Measurements from ENCODE around the gene RBMS1.

RBMS1 gene

GRCh38 chr2:160366474-160366873 is 127.1 kb downstream of the RBMS1 start:
- Histone ChIP-seq H3K36me3 (ENCODE audit: control insufficient read depth, low read length) (no peaks in the 10 kb centered on the region), H3K79me2 (ENCODE audit: control insufficient read depth, low read length) (no peaks in the 10 kb centered on the region), H3K9me3 (ENCODE audit: control insufficient read depth, insufficient read depth, low read length) (no peaks in the 10 kb centered on the region), H3K27me3 (ENCODE audit: control insufficient read depth, low read length) (no peaks in the 10 kb centered on the region), H3F3A (ENCODE audit: control insufficient read depth, insufficient read depth) (no peaks in the 10 kb centered on the region), H4K20me1 (ENCODE audit: control insufficient read depth, insufficient read depth, low read depth, low read length) (no peaks in the 10 kb centered on the region), H3K9me2 (replicated peaks; ENCODE audit: control insufficient read depth, low read length) (no peaks in the 10 kb centered on the region), H3K4me3 (ENCODE audit: low read length) (no peak overlapping the region), H3K4me1 (ENCODE audit: control insufficient read depth, low read length) (no peaks in the 10 kb centered on the region), H3K4me2 (ENCODE audit: low read length) (no peak overlapping the region), H3K27ac (ENCODE audit: low read depth, low read length) (no peak overlapping the region)
- no peak for TF ChIP-seq EZH2phosphoT487 (IDR thresholded peaks at IDR 0.05; ENCODE audit: borderline replicate concordance, low read length)
- TF ChIP-seq, protein P1, sequence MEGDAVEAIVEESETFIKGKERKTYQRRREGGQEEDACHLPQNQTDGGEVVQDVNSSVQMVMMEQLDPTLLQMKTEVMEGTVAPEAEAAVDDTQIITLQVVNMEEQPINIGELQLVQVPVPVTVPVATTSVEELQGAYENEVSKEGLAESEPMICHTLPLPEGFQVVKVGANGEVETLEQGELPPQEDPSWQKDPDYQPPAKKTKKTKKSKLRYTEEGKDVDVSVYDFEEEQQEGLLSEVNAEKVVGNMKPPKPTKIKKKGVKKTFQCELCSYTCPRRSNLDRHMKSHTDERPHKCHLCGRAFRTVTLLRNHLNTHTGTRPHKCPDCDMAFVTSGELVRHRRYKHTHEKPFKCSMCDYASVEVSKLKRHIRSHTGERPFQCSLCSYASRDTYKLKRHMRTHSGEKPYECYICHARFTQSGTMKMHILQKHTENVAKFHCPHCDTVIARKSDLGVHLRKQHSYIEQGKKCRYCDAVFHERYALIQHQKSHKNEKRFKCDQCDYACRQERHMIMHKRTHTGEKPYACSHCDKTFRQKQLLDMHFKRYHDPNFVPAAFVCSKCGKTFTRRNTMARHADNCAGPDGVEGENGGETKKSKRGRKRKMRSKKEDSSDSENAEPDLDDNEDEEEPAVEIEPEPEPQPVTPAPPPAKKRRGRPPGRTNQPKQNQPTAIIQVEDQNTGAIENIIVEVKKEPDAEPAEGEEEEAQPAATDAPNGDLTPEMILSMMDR (IDR thresholded peaks at IDR 0.05; ENCODE audit: low read depth, low read length, poor library complexity, severe bottlenecking), result no peak

GRCh38 chr2:160365716-160366367 is 127.8 kb downstream of the RBMS1 start:
- H3K9me2 ChIP-seq (replicated peaks; ENCODE audit: control insufficient read depth, low read length), result no peaks in the 10 kb centered on the region
- H3K9me3 ChIP-seq (ENCODE audit: control insufficient read depth, insufficient read depth, low read length), result no peaks in the 10 kb centered on the region
- no peaks in the 10 kb centered on the region for H3F3A ChIP-seq (ENCODE audit: control insufficient read depth, insufficient read depth)
- H4K20me1 ChIP-seq (ENCODE audit: control insufficient read depth, insufficient read depth, low read depth, low read length), result no peaks in the 10 kb centered on the region
- no peaks in the 10 kb centered on the region for H3K4me1 ChIP-seq (ENCODE audit: control insufficient read depth, low read length)
- no peaks in the 10 kb centered on the region for H3K36me3 ChIP-seq (ENCODE audit: control insufficient read depth, low read length)
- no peaks in the 10 kb centered on the region for H3K27me3 ChIP-seq (ENCODE audit: control insufficient read depth, low read length)
- H3K4me2 ChIP-seq (ENCODE audit: low read length), result no peak overlapping the region
- H3K4me3 ChIP-seq (ENCODE audit: low read length), result no peak overlapping the region
- H3K27ac ChIP-seq (ENCODE audit: low read depth, low read length), result no peak overlapping the region
- TF ChIP-seq EZH2phosphoT487 (IDR thresholded peaks at IDR 0.05; ENCODE audit: borderline replicate concordance, low read length), result no peak
- TF ChIP-seq, protein P1 (IDR thresholded peaks at IDR 0.05; ENCODE audit: low read depth, low read length, poor library complexity, severe bottlenecking), result no peak
- H3K79me2 ChIP-seq (ENCODE audit: control insufficient read depth, low read length), result no peaks in the 10 kb centered on the region

DNA sequence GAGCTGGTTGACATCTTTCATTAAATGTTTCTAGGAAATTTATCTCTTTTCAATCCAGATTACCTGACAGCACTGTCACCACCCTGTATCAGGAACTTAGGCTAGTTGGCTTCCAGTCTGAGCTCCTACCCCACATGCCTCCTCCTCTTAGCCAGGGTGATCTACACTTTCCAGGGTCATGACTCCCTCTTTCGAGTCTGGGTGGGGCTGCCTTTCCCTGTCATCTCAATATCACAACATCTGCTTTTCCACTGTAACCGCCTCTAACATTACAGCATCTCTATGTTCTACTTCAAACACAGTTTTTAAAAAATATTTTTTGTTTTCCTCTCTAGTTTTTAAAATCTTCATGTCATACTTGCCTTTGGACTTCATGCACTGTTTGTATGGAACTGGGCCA is 129.2 kb downstream of the RBMS1 start:
- Histone ChIP-seq H4K20me1 (ENCODE audit: control insufficient read depth, insufficient read depth, low read depth, low read length) (no peaks in the 10 kb centered on the region), H3K9me2 (replicated peaks; ENCODE audit: control insufficient read depth, low read length) (no peaks in the 10 kb centered on the region), H3K9me3 (ENCODE audit: control insufficient read depth, insufficient read depth, low read length) (no peaks in the 10 kb centered on the region), H3K36me3 (ENCODE audit: control insufficient read depth, low read length) (no peaks in the 10 kb centered on the region), H3K79me2 (ENCODE audit: control insufficient read depth, low read length) (no peaks in the 10 kb centered on the region), H3K27ac (ENCODE audit: low read depth, low read length) (no peak overlapping the region), H3F3A (ENCODE audit: control insufficient read depth, insufficient read depth) (no peaks in the 10 kb centered on the region), H3K4me2 (ENCODE audit: low read length) (no peak overlapping the region), H3K4me1 (ENCODE audit: control insufficient read depth, low read length) (no peaks in the 10 kb centered on the region), H3K27me3 (ENCODE audit: control insufficient read depth, low read length) (no peaks in the 10 kb centered on the region), H3K4me3 (ENCODE audit: low read length) (no peak overlapping the region)
- no peak for TF ChIP-seq EZH2phosphoT487 (IDR thresholded peaks at IDR 0.05; ENCODE audit: borderline replicate concordance, low read length)
- TF ChIP-seq, protein P1 (IDR thresholded peaks at IDR 0.05; ENCODE audit: low read depth, low read length, poor library complexity, severe bottlenecking), result no peak

Measured in DOHH2 (cell line).